ENCODE data around the gene PDE4C. TPM values are rescaled to one million over a fixed set of nuclear protein-coding genes. Genes with fewer than 3 reads are reported as not detected.
A peak's percentile ranks its signal among the peaks of the same experiment; 100 is the strongest.

The PDE4C gene
- total and polyA plus RNA-seq, 11 donors = 0.16 to 4.6 (median 1.1) TPM; not detected in 1

- ATAC-seq (no peak), DNase-seq (no peak)
- intact Hi-C loops (cut with DNase I) = loop anchor here in 3 of 10 donors (2.0 to 10.0 kb wide), 3 partner anchors 111 to 137 kb away; partner anchors contain the start of genes GDF15 (in 1 of the 3) and LRRC25 (in 1 of the 3)
- no peak for TF ChIP-seq POLR2A (IDR thresholded peaks at IDR 0.05)
- no peak for TF ChIP-seq CTCF (IDR thresholded peaks at IDR 0.05)
- Histone ChIP-seq H3K27me3 (no peaks in the 10 kb centered on the region), H3K27ac (peak overlapping the region in 4 of 12 donors; percentile 65 to 82 (median 79)), H3K4me3 (no peak overlapping the region), H3K36me3 (peaks cover 2 to 35% (median 10%) of the 10 kb centered on the region in 9 donors), H3K4me1 (peaks cover 7 to 52% (median 37%) of the 10 kb centered on the region in 12 donors), H3K9me3 (no peaks in the 10 kb centered on the region)
- 90 to 98% (median 95%) methylated on average over 13 of the region's 13 CpGs for WGBS, 4 donors
These were observed 47.5 kb upstream of the PDE4C start for GRCh38 chr19:18273561-18274218.

- Histone ChIP-seq H3K9me3 (no peaks in the 10 kb centered on the region), H3K27ac (no peak overlapping the region), H3K4me1 (peaks cover 7 to 29% (median 21%) of the 10 kb centered on the region in 12 donors), H3K4me3 (no peak overlapping the region), H3K36me3 (peaks cover 0 to 35% (median 11%) of the 10 kb centered on the region in 9 donors), H3K27me3 (no peaks in the 10 kb centered on the region)
- TF ChIP-seq POLR2A (IDR thresholded peaks at IDR 0.05) = no peak
- no peak for TF ChIP-seq CTCF (IDR thresholded peaks at IDR 0.05)
- 59 to 73% (median 67%) methylated on average over 6 of the region's 6 CpGs for WGBS, 4 donors
- DNase-seq (no peak), ATAC-seq (no peak)
- intact Hi-C loops (cut with DNase I) = loop anchor here in 2 of 10 donors (10.0 kb wide), 2 partner anchors 113 to 123 kb away; partner anchors contain the start of genes GDF15 (in 1 of the 2) and LRRC25 (in 1 of the 2)
These were observed 45.2 kb upstream of the PDE4C start for GRCh38 chr19:18271433-18271841.

- Histone ChIP-seq H3K4me1 (peaks cover 3 to 18% (median 12%) of the 10 kb centered on the region in 12 donors), H3K27me3 (no peaks in the 10 kb centered on the region), H3K9me3 (no peaks in the 10 kb centered on the region), H3K36me3 (peaks cover 0 to 39% (median 21%) of the 10 kb centered on the region in 9 donors), H3K4me3 (no peak overlapping the region), H3K27ac (no peak overlapping the region)
- intact Hi-C loops (cut with DNase I) = loop anchor here in 2 of 10 donors (10.0 kb wide), 2 partner anchors 114 to 124 kb away; partner anchors contain the start of genes GDF15 (in 1 of the 2) and LRRC25 (in 1 of the 2)
- no peak for ATAC-seq
- 90 to 94% (median 93%) methylated on average over 9 of the region's 9 CpGs for WGBS, 4 donors
- no peak for DNase-seq
- no peak for TF ChIP-seq POLR2A (IDR thresholded peaks at IDR 0.05)
- TF ChIP-seq CTCF (IDR thresholded peaks at IDR 0.05) = no peak
These were observed 44.1 kb upstream of the PDE4C start for GRCh38 chr19:18270326-18270725.

- TF ChIP-seq CTCF (IDR thresholded peaks at IDR 0.05) (no peak), POLR2A (IDR thresholded peaks at IDR 0.05) (no peak)
- H3K36me3 ChIP-seq = peaks cover 0 to 50% (median 31%) of the 10 kb centered on the region in 9 donors
- no peaks in the 10 kb centered on the region for H3K9me3 ChIP-seq
- no peak overlapping the region for H3K27ac ChIP-seq
- no peaks in the 10 kb centered on the region for H3K27me3 ChIP-seq
- intact Hi-C loops (cut with DNase I) = no loop called here
- peaks cover 0 to 7% (median 2%) of the 10 kb centered on the region in 12 donors for H3K4me1 ChIP-seq
- ATAC-seq (no peak), DNase-seq (no peak)
- H3K4me3 ChIP-seq = no peak overlapping the region
- 72 to 82% (median 79%) methylated on average over 2 of the region's 2 CpGs for WGBS, 4 donors
These were observed 43.0 kb upstream of the PDE4C start for GRCh38 chr19:18269070-18269723.

All from heart left ventricle (tissue), 16 donors.